ENCODE data around the gene STON2. TPM values are rescaled to one million over a fixed set of nuclear protein-coding genes. Genes with fewer than 3 reads are reported as not detected.
"Not testable (repeated sequence)": the region's sequence is repeated elsewhere in the genome, so short reads cannot be mapped to it uniquely, and the experiment has no call there.

STON2 gene
- total RNA-seq, 2 donors from 2014 or later = 0.42 to 0.55 TPM

DNA sequence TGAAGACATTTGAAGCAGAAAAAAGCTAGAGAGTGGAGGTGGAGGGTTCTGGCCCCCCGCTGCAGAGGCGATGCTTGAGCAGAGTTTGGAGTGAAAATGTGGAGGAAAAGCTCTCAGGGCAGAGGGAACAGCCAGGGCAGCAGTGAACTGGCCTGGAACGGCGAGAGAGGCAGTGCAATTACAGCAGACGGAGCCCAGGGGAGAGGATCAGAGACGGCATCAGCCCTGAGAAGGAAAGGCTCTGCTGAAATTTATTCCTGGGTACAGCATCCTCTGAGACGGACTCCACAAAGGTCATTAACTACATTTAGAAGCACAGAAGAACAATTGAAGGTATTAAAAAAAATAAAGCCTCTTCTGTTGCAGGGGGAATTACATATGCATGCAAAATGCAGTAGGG, 14.2 kb downstream of the STON2 start:
- Mint-ChIP-seq H3K9me3 (no peaks in the 10 kb centered on the region), H3K4me1 (ENCODE audit: low read depth in 2 of 2) (no peaks in the 10 kb centered on the region), H3K27me3 (peaks cover 12 to 29% of the 10 kb centered on the region in 2 donors), H3K36me3 (no peaks in the 10 kb centered on the region), H3K27ac (no peak overlapping the region), H3K4me3 (no peak overlapping the region)
- DNase-seq (ENCODE audit: low spot score) (no peak), ATAC-seq (no peak)

GRCh38 chr14:81385419-81385818, 14.7 kb downstream of the STON2 start:
- H3K27ac Mint-ChIP-seq = no peak overlapping the region
- no peak for DNase-seq (ENCODE audit: low spot score)
- no peak overlapping the region for H3K4me3 Mint-ChIP-seq
- H3K4me1 Mint-ChIP-seq (ENCODE audit: low read depth in 2 of 2) = no peaks in the 10 kb centered on the region
- no peaks in the 10 kb centered on the region for H3K36me3 Mint-ChIP-seq
- ATAC-seq = no peak
- H3K9me3 Mint-ChIP-seq = no peaks in the 10 kb centered on the region
- H3K27me3 Mint-ChIP-seq = peaks cover 14 to 33% of the 10 kb centered on the region in 2 donors

- H3K4me3 Mint-ChIP-seq = no peak overlapping the region
- H3K27me3 Mint-ChIP-seq = peaks cover 14 to 38% of the 10 kb centered on the region in 2 donors
- no peak overlapping the region for H3K27ac Mint-ChIP-seq
- ATAC-seq = no peak
- H3K4me1 Mint-ChIP-seq (ENCODE audit: low read depth in 2 of 2) = no peaks in the 10 kb centered on the region
- H3K9me3 Mint-ChIP-seq = no peaks in the 10 kb centered on the region
- no peaks in the 10 kb centered on the region for H3K36me3 Mint-ChIP-seq
- DNase-seq (ENCODE audit: low spot score) = no peak
Measured at GRCh38 chr14:81384900-81385299, 15.2 kb downstream of the STON2 start.

DNA sequence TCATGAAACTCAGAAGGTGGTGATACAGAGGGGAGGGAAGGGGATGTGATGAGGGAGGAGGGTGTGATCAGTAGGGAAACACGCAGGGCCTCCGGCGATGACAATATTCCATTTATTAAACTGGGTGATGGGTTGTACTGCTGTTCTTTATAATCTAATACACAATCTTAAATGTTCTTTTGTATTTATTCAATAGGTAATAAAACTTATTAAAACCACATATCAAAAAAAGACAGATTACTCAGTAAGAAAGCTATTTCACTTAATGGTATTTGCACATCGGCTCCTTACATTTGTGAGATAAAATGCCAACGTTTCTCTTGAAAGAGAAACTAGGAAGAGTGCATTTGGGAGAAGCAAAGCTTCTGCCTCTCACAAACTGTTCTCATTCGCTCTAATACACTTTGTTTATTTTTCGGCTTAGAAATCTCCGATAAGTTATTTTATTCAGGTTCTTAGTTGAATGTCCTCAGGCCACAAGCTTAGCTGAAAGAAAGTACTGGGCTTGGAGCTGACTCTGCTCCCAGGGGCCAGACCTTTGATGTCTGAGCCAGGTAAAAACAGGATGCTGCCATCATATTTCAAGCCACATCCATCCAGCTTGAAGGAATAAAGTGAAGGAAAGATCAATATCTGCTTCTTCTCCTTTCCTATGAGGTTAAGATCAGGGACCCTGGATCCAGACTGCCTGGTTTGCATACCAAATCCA, 17.5 kb downstream of the STON2 start:
- ATAC-seq = no peak

GRCh38 chr14:81380009-81380408, 20.1 kb downstream of the STON2 start:
- H3K4me3 Mint-ChIP-seq; H3K4me1 Mint-ChIP-seq (ENCODE audit: low read depth in 2 of 2); H3K27ac Mint-ChIP-seq; H3K9me3 Mint-ChIP-seq; ATAC-seq; H3K36me3 Mint-ChIP-seq; DNase-seq (ENCODE audit: low spot score): not testable (repeated sequence)
- peaks cover 7 to 23% of the 10 kb centered on the region in 2 donors for H3K27me3 Mint-ChIP-seq

More for the DNA sequence above, 17.5 kb downstream of the STON2 start:
- no peak overlapping the region for H3K27ac Mint-ChIP-seq
- H3K4me1 Mint-ChIP-seq (ENCODE audit: low read depth in 2 of 2) = no peaks in the 10 kb centered on the region
- peaks cover 8 to 31% of the 10 kb centered on the region in 2 donors for H3K27me3 Mint-ChIP-seq
- no peaks in the 10 kb centered on the region for H3K36me3 Mint-ChIP-seq
- H3K4me3 Mint-ChIP-seq = no peak overlapping the region
- no peak for DNase-seq (ENCODE audit: low spot score)
- H3K9me3 Mint-ChIP-seq = no peaks in the 10 kb centered on the region

GRCh38 chr14:81371802-81372201, 28.3 kb downstream of the STON2 start:
- peaks cover 4 to 17% of the 10 kb centered on the region in 2 donors for H3K27me3 Mint-ChIP-seq
- DNase-seq (ENCODE audit: low spot score) = no peak
- H3K4me1 Mint-ChIP-seq (ENCODE audit: low read depth in 2 of 2) = no peaks in the 10 kb centered on the region
- H3K36me3 Mint-ChIP-seq = no peaks in the 10 kb centered on the region
- no peak for ATAC-seq
- no peaks in the 10 kb centered on the region for H3K9me3 Mint-ChIP-seq
- H3K27ac Mint-ChIP-seq = no peak overlapping the region
- no peak overlapping the region for H3K4me3 Mint-ChIP-seq

GRCh38 chr14:81367563-81367962, 32.6 kb downstream of the STON2 start:
- ATAC-seq (no peak), DNase-seq (ENCODE audit: low spot score) (no peak)
- Mint-ChIP-seq H3K27ac (no peak overlapping the region), H3K4me3 (no peak overlapping the region), H3K4me1 (ENCODE audit: low read depth in 2 of 2) (no peaks in the 10 kb centered on the region), H3K27me3 (peaks cover 0 to under 1% of the 10 kb centered on the region in 2 donors), H3K9me3 (no peaks in the 10 kb centered on the region), H3K36me3 (no peaks in the 10 kb centered on the region)

DNA sequence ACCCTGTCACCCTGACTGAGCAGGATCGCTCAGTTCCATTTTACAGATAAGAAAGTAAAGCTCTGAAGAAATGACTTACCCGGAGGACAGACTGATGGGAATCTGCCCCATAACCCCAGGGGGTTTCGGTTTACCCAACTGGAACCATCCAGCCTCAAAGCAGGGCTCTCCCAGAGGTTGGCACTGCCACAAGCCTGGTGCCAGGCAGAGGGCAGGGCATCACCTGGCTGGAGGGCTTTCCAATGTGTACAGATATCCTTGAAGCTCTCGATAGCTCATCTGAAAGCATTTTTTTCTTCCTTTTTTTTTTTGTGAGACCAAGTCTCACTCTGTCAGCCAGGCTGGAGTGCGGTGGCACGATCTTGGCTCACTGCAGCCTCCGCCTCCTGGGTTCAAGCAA, 33.2 kb downstream of the STON2 start:
- Mint-ChIP-seq H3K4me3 (no peak overlapping the region), H3K27ac (no peak overlapping the region), H3K36me3 (no peaks in the 10 kb centered on the region), H3K9me3 (no peaks in the 10 kb centered on the region), H3K4me1 (ENCODE audit: low read depth in 2 of 2) (no peaks in the 10 kb centered on the region), H3K27me3 (no peaks in the 10 kb centered on the region)
- DNase-seq (ENCODE audit: low spot score) (no peak), ATAC-seq (no peak)

DNA sequence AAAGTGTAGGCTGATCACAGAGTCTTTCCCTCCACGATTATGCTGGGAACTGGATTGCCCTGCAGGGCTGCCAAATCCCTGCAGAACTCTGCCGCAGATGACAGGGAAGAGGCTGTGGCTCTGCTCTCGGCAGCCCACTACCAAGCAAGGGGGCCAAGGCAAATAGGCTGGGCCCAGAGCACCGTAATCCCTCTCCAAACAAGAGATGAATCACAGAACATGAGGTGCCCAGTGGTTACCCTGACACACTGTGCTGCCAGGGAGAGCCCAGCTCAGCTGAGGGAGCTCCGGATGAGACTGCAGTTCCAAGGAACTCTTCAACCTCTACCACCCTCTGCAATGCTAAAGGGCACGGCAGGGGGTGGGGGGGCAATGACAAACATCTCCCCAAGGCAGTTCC, 33.9 kb downstream of the STON2 start:
- H3K9me3 Mint-ChIP-seq = no peaks in the 10 kb centered on the region
- H3K4me1 Mint-ChIP-seq (ENCODE audit: low read depth in 2 of 2) = no peaks in the 10 kb centered on the region
- DNase-seq (ENCODE audit: low spot score) (no peak), ATAC-seq (no peak)
- H3K27me3 Mint-ChIP-seq = peaks cover 0 to 3% of the 10 kb centered on the region in 2 donors
- H3K36me3 Mint-ChIP-seq = no peaks in the 10 kb centered on the region
- H3K4me3 Mint-ChIP-seq = no peak overlapping the region
- H3K27ac Mint-ChIP-seq = no peak overlapping the region

DNA sequence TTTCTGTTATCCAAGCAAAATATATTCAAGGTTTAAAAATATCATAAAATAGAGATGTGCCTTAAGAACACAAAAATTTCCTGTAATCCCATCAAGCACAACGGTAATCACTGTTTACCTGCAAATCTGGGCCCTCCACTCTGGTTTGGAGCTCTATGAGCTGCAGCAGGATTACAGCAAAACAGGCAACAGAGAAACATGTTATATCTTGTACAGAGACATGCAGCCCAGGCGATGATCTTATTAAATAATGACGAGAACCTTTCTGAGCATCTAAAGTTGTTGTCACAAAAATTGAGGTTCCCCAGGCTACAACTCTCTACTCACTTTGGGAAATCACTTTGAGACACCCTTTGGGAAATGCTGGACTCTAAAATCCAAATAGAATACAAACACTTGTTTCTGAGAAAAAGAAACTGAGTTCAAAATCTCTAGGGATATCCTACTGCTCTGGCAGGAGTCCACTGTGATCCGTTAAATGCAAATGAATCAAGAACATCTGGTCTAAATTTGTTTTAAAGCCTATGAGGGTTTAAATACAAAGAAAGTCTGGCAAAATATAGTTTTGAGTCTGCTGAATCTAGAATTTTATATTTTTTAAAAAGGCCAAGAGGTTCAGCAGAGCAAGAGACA, 36.3 kb downstream of the STON2 start:
- Mint-ChIP-seq H3K4me3 (no peak overlapping the region), H3K36me3 (no peaks in the 10 kb centered on the region), H3K9me3 (no peaks in the 10 kb centered on the region), H3K27ac (no peak overlapping the region), H3K27me3 (peaks cover 3 to 14% of the 10 kb centered on the region in 2 donors), H3K4me1 (ENCODE audit: low read depth in 2 of 2) (no peaks in the 10 kb centered on the region)
- ATAC-seq (no peak), DNase-seq (ENCODE audit: low spot score) (no peak)

GRCh38 chr14:81353691-81354323, 46.3 kb downstream of the STON2 start:
- Mint-ChIP-seq H3K27me3 (peaks cover 0 to 14% of the 10 kb centered on the region in 2 donors), H3K27ac (no peak overlapping the region), H3K36me3 (peaks cover 11% of the 10 kb centered on the region), H3K4me1 (ENCODE audit: low read depth in 2 of 2) (no peaks in the 10 kb centered on the region), H3K9me3 (no peaks in the 10 kb centered on the region), H3K4me3 (no peak overlapping the region)
- no peak for ATAC-seq
- no peak for DNase-seq (ENCODE audit: low spot score)

- Mint-ChIP-seq H3K4me3 (no peak overlapping the region), H3K27ac (no peak overlapping the region), H3K9me3 (no peaks in the 10 kb centered on the region), H3K27me3 (peaks cover 0 to 7% of the 10 kb centered on the region in 2 donors), H3K4me1 (ENCODE audit: low read depth in 2 of 2) (no peaks in the 10 kb centered on the region), H3K36me3 (peaks cover 11% of the 10 kb centered on the region)
- ATAC-seq = no peak
- DNase-seq (ENCODE audit: low spot score) = no peak
Measured at GRCh38 chr14:81352413-81352812, 47.7 kb downstream of the STON2 start.

DNA sequence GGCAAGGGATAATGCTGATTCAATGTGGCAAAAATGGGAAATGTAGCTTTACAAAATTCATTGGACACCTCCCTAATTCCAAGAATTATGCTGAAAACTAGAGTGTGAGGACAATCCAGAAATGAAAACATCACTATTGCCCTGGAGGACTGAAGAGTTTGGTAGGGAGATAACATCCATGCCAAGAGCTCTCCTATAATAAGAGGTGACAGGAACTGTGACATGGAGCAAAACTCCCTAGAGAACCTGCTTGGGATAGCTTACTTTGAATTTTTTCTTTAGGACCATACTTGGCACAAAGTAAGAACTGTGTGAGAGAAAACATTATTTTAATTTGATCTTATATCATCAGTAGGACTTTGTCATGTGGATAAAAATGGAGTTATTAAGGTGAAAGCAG, 48.9 kb downstream of the STON2 start:
- no peak for DNase-seq (ENCODE audit: low spot score)
- peaks cover 3 to 7% of the 10 kb centered on the region in 2 donors for H3K27me3 Mint-ChIP-seq
- peaks cover 11% of the 10 kb centered on the region for H3K36me3 Mint-ChIP-seq
- H3K9me3 Mint-ChIP-seq = no peaks in the 10 kb centered on the region
- no peak overlapping the region for H3K27ac Mint-ChIP-seq
- H3K4me1 Mint-ChIP-seq (ENCODE audit: low read depth in 2 of 2) = no peaks in the 10 kb centered on the region
- no peak for ATAC-seq
- no peak overlapping the region for H3K4me3 Mint-ChIP-seq
